Osteoblast (primary cell): Measurements from ENCODE around the gene CCND1. TPM values are rescaled to one million over a fixed set of nuclear protein-coding genes. Genes with fewer than 3 reads are reported as not detected.

Source experiments
- DNase-seq: peaks from one replicate; pipeline ENCODE4 v3.0.0; 2011; ENCODE audit warnings: low spot score, mixed read lengths; ENCODE audit not compliant: insufficient read length; ENCODE audit errors: missing footprints
- H2AFZ ChIP-seq: 2 replicates; pipeline ENCODE4 v1.6.0; 2011; ENCODE audit warnings: mild to moderate bottlenecking, low read length
- H3K27ac ChIP-seq: 2 replicates; pipeline ENCODE4 v1.5.1; 2011; ENCODE audit warnings: mild to moderate bottlenecking, low read depth, low read length, moderate library complexity
- H3K27me3 ChIP-seq: 2 replicates; pipeline ENCODE4 v1.6.0; 2012; ENCODE audit warnings: mild to moderate bottlenecking, control low read depth, inconsistent platforms, low read length, moderate library complexity; ENCODE audit not compliant: insufficient read depth
- H3K36me3 ChIP-seq: 2 replicates; pipeline ENCODE4 v1.5.1; 2011; ENCODE audit warnings: mild to moderate bottlenecking, low read length, control low read depth, moderate library complexity; ENCODE audit not compliant: insufficient read depth
- H3K4me1 ChIP-seq: 2 replicates; pipeline ENCODE4 v1.5.1; 2011; ENCODE audit warnings: mild to moderate bottlenecking, low read length, control low read depth, moderate library complexity; ENCODE audit not compliant: insufficient read depth
- H3K4me2 ChIP-seq: 2 replicates; pipeline ENCODE4 v1.6.0; 2011; ENCODE audit warnings: mild to moderate bottlenecking, low read length; ENCODE audit not compliant: insufficient read depth
- H3K4me3 ChIP-seq: fragments of 200-600 bp; sonication (generic); 3 replicates; pipeline ENCODE4 v1.5.1; 2012; ENCODE audit warnings: mild to moderate bottlenecking, low read length, inconsistent platforms; ENCODE audit not compliant: insufficient read depth
- H3K79me2 ChIP-seq: 2 replicates; pipeline ENCODE4 v1.6.0; 2012; ENCODE audit warnings: mild to moderate bottlenecking, low read length, control low read depth, inconsistent platforms; ENCODE audit not compliant: insufficient read depth
- H3K9me3 ChIP-seq: 2 replicates; pipeline ENCODE4 v1.5.1; 2011; ENCODE audit warnings: low read depth, low read length, control low read depth
- H4K20me1 ChIP-seq: 2 replicates; pipeline ENCODE4 v1.6.0; 2012; ENCODE audit warnings: mild to moderate bottlenecking, low read length, control low read depth; ENCODE audit not compliant: insufficient read depth
- CTCF ChIP-seq: IDR thresholded peaks from 2 replicates; pipeline ENCODE4 v1.5.1; 2011; ENCODE audit warnings: mild to moderate bottlenecking, low read depth, low read length, moderate library complexity; ENCODE audit errors: extremely low read depth
- total RNA-seq: library from RNA; depleted of rRNA; stranded (reverse); fragments of >200 nt; gene quantifications from 2 replicates; pipeline ENCODE4 v1.2.3, GENCODE V29; 2012

Gene CCND1
- total RNA-seq, 1 donor, result 187 TPM

- TF ChIP-seq CTCF, result no peak
- H4K20me1 ChIP-seq, result no peaks in the 10 kb centered on the region
- no peaks in the 10 kb centered on the region for H3K79me2 ChIP-seq
- H3K4me1 ChIP-seq, result no peaks in the 10 kb centered on the region
- peaks cover 82% of the 10 kb centered on the region for H3K27me3 ChIP-seq
- H3K27ac ChIP-seq, result no peak overlapping the region
- DNase-seq, result no peak
- H3K36me3 ChIP-seq, result no peaks in the 10 kb centered on the region
- H2AFZ ChIP-seq, result no peak overlapping the region
- H3K9me3 ChIP-seq, result no peaks in the 10 kb centered on the region
- no peak overlapping the region for H3K4me3 ChIP-seq
- H3K4me2 ChIP-seq, result no peak overlapping the region
Measured at GRCh38 chr11:69699213-69699612, 58.3 kb downstream of the CCND1 start.

GRCh38 chr11:69700278-69701140 is 59.6 kb downstream of the CCND1 start:
- Histone ChIP-seq H4K20me1 (no peaks in the 10 kb centered on the region), H3K27ac (no peak overlapping the region), H2AFZ (no peak overlapping the region), H3K4me1 (no peaks in the 10 kb centered on the region), H3K36me3 (no peaks in the 10 kb centered on the region), H3K9me3 (no peaks in the 10 kb centered on the region), H3K27me3 (peaks cover 82% of the 10 kb centered on the region), H3K79me2 (no peaks in the 10 kb centered on the region), H3K4me2 (no peak overlapping the region), H3K4me3 (no peak overlapping the region)
- DNase-seq, result peak; percentile 96
- no peak for TF ChIP-seq CTCF

- no peak overlapping the region for H2AFZ ChIP-seq
- peak; percentile 66 for DNase-seq
- no peak for TF ChIP-seq CTCF
- H3K4me2 ChIP-seq, result no peak overlapping the region
- H4K20me1 ChIP-seq, result no peaks in the 10 kb centered on the region
- H3K4me3 ChIP-seq, result no peak overlapping the region
- no peak overlapping the region for H3K27ac ChIP-seq
- no peaks in the 10 kb centered on the region for H3K36me3 ChIP-seq
- H3K27me3 ChIP-seq, result peaks cover 83% of the 10 kb centered on the region
- H3K79me2 ChIP-seq, result no peaks in the 10 kb centered on the region
- H3K9me3 ChIP-seq, result no peaks in the 10 kb centered on the region
- no peaks in the 10 kb centered on the region for H3K4me1 ChIP-seq
Measured at GRCh38 chr11:69702239-69702691, 61.3 kb downstream of the CCND1 start.

GRCh38 chr11:69702769-69703452 is 62.0 kb downstream of the CCND1 start:
- Histone ChIP-seq H3K4me2 (no peak overlapping the region), H3K4me1 (no peaks in the 10 kb centered on the region), H4K20me1 (no peaks in the 10 kb centered on the region), H3K4me3 (no peak overlapping the region), H3K27ac (no peak overlapping the region), H3K9me3 (no peaks in the 10 kb centered on the region), H2AFZ (no peak overlapping the region), H3K36me3 (no peaks in the 10 kb centered on the region), H3K27me3 (peaks cover 79% of the 10 kb centered on the region), H3K79me2 (no peaks in the 10 kb centered on the region)
- TF ChIP-seq CTCF, result no peak
- peak; percentile 82 for DNase-seq
